Lower leg skin (tissue), 3 donors: ENCODE results near the gene FARS2.

Experiments
- CTCF ChIP-seq, 3 donors: fragments of 450-650 bp; IDR thresholded peaks; one replicate each; pipeline ENCODE4 v1.5.1; 2016; ENCODE audit warnings: antibody characterized with exemption in 3 of 3, mild to moderate bottlenecking in 3 of 3, moderate library complexity in 2 of 3
- POLR2A ChIP-seq, 2 donors: fragments of 450-650 bp; IDR thresholded peaks; one replicate each; pipeline ENCODE4 v1.6.1; 2016 to 2017; ENCODE audit warnings: antibody characterized with exemption in 2 of 2, mild to moderate bottlenecking in 1 of 2, moderate library complexity in 1 of 2

GRCh38 chr6:5652406-5653137 lies 391.3 kb downstream of the FARS2 start:
- no peak for TF ChIP-seq CTCF (IDR thresholded peaks at IDR 0.05)
- no peak for TF ChIP-seq POLR2A (IDR thresholded peaks at IDR 0.05)
